ENCODE data around the gene DCDC2B.

- TF ChIP-seq REST (IDR thresholded peaks at IDR 0.05; ENCODE audit: insufficient replicate concordance, low read depth) (no peak), CTCF (IDR thresholded peaks at IDR 0.05; ENCODE audit: insufficient read depth, low read length) (no peak), POLR2AphosphoS5 (IDR thresholded peaks at IDR 0.05; ENCODE audit: low read depth) (no peak)
Observed at GRCh38 chr1:32239337-32239736, 30.4 kb downstream of the DCDC2B start.

All from HL-60 (cell line).